NCI-H1048 (cell line): ENCODE results near the gene GRK4.
"Not testable (repeated sequence)": the region's sequence is repeated elsewhere in the genome, so short reads cannot be mapped to it uniquely, and the experiment has no call there.

Experiments used
- DNase-seq: peaks from one replicate; lab custom pipeline; 2025; lab: John Stamatoyannopoulos, UW

The GRK4 gene

DNA sequence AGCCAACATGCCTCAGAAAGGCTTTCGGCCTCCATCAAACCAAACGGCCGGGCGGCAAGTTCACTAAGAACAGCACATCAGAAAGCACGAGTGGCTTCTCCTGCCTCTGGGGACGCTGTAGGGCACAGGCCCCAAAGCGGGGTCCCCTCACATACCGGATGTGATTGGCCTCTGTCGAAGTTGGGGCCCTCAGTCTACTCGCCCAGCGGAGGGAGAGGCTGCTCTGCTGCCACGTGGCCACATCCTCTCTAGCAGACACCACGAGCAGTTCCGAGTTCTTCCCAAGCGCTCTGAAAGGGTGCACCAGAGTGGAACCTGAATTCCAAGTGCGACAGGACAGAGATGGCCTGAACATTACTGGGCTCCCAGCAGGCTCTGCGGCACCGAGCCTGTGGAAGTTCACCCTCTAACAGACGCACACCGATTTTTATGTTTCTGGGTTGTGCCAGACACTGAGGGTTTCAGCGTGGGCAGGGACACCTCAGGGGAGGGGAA, 21.3 kb upstream of the GRK4 start:
- DNase-seq, result no peak

DNA sequence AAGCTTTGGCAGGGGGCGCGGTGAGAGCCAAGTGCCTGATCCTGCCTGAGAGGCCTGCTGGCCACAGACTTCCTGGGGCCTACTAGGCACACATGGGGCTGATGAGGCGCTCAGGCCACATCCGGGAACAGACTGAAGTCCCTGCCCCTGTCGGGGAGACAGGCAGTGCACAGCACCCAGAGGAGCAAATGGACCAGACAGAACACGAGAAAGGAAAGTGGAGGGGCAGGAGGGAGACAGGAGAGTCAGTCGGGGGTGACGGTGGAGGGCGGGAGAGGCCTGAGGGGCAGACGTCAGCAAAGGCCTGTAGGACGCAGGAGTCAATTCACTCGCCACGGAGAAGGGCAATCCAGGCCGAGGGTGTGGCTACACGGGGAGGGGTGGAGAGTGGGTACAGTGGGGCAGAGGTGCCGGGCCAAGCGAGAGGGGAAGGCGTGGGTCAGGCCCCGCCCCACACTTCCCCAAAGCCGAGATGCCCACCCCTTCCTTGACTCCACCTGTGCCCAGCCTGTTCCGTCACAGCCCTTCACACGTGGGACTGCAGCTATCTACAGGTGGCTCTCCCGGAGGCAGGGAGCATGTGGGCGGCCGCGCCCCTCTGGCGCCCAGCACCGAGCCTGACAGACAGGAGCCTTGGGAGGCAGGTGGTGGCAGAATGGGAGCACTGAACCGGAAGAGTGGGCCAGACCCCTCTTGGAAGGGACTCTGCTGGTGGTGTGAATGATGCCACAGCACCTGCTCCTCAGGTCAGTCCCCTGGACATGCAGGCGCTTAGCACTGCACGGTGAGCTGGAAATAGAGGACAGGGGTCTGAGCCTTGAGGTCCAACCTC, 20.6 kb upstream of the GRK4 start:
- DNase-seq, result no peak

DNA sequence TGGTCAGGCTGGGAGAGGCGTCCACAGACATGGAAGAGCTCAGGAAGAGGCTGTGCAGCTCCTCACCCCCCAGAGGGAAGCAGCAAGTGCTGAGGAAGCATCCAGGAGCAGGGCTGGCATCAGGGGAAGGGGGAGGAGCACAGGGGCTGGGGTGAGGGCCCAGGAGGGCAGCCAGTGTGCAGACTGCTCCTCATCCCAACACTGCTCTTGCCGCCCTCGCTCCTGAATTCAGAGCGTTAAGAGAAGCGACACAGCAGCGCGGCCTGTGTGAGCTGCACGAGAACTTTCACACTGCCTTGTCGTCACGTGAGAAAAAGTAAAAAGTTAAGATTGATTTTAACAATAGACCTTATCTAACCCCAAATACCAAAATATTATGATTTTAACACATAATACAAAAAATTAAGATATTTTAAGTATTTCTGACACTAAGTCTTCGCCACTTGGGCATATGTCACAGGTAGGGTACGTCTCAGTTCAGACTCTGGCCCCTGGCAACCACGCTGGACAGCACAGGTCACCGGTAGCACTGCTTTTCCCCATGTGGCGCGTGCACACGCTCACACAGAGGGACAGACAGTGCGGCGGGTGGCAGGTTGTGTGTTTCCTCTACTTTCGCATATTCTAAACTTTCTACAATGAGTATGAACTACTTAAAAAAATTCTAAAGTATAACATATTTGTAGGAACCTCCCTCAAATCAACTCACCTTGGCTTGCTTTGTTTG, 19.8 kb upstream of the GRK4 start:
- DNase-seq, result no peak

DNA sequence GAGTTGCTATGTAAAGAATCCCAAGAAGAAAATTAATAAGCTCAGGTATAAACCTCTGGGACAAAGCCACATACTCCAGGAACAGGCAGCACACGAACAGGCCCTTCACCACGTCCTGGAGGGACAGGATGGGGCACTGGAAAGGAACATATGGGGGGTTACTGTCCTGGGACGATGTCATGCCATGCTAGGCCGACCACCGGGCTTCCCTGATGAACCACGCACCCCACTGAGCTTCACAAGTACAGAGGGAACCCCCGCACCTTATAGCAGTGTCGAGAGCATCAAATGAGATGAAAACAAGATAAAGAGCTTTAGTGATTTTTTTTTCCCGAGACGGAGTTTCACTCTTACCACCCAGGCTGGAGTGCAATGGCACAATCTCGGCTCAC, 19.3 kb upstream of the GRK4 start:
- no peak for DNase-seq

DNA sequence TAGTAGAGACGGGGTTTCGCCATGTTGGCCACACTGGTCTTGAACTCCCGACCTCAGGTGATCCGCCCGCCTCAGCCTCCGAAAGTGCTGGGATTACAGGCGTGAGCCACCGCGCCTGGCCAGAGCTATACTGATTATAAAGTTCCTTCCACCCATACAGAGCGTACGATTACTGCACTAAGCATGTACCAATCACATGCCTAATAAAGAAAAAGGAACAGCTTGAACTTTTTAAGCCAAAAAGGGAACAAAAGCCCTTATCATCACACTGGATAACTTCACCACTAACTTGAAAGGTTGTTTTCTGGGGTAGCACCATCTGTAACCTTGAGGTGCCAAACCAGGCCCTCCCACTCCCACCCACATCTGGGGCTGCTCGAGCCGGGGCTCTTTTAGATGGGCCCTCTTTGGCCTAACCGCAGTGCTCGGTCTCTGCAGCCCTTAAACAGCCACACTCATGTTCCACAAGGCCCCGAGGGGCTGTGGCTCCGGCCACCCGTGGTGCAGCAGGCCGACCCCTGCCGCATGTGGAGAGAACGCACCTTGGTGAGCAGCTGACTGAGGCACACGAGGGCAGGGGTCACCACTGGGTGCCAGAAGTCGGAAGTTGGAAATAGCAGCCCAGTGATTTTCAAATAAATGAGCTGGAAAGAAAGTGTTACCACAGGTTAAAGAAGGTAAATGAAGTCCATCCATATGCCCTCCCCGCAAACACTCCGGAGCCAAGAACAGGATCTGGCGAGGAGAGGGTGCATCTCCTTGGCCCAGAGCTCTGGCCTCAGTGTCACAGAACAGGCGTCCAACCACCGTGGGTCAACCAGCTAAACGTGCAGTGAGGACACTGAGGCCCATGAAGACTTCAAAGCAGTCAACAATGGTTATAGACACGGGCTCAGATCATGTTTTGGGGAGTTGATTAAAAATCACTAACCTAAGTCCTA, 18.5 kb upstream of the GRK4 start:
- no peak for DNase-seq

DNA sequence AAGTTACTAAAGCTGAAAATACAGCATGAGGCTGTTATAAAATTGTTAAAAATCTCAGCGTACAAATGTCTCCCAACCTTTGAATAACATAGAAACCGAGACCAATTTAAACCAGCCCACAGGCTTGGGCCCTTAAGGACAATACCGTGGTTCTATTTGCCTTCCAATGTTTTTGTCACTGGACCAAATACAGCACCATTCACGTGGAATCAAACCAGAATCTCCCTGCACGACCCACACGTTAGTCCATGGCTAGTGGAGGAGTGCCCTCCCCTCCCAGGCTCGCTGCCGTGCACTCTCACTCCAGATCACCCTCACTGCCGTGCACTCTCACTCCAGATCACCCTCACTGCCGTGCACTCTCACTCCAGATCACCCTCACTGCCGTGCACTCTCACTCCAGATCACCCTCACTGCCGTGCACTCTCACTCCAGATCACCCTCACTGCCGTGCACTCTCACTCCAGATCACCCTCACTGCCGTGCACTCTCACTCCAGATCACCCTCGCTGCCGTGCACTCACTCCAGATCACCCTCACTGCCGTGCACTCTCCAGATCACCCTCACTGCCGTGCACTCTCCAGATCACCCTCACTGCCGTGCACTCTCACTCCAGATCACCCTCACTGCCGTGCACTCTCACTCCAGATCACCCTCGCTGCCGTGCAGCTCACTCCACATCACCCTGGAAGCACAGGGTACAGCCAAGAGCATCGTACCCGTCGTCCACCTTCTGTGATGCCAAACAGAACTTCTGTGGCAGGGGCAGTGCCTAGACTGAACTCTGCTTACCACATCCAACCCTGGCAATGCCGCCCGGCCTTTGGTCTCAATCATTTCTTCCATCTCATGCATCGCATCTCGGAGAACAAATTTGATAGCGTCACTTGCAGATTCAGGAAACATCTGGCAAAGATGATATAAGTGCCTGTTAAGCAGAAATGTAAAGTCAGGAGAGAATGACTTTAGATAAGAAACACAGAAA, 17.5 kb upstream of the GRK4 start:
- DNase-seq, result not testable (repeated sequence)

DNA sequence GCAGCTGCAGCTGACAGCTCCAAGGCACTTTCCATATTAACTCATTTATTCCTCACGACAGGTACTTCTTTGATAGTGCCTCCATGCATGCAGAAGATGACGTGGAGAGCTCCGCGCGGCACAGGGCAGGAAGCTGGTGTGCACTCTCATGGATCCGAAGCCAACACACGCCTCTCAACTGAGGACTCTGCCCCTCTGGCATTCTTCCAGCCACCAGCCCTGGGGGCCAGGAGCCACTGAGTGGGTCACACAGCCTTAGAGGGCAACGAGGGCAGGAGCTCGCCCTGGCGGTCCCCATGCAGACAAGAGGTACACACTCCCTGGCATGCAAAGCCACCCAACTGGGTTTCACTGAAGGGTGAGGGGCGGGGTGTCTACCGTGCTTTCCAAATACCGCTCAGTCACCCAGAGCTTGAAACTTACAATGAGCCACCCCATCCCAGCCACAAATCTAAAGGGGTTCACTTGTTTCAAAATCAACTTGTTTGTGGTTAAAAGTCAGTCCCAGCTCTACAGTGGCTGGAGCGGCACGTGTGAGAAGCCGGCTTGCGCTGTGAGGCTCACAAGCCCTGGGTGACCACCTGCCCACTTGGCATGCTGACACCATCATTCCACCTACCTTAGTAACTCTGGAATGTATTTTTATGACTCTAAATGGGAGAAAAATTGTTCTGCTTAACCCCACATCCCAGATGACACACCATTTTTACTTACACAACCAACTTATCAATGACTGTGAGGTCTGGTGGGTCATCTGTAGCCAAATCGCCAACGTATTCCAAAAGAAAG, 16.4 kb upstream of the GRK4 start:
- no peak for DNase-seq

DNA sequence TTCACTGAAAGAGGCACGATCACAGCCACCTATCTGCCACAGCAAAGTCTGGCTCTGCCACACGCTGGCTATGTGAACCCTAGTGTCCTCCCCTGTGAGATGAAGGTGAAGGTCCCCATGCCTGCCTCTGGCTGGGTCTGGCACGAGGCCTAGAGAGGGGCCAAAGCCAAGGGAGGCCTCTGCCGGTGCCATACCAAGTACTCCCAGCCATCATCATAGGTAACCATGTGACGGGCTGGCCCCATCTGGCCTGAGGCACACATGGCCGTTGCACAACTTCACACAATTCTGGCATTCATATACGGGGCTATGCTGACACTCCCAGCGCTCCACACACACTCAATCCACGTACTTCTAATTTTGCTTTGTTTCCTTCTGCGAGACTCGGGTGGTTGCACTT, 15.4 kb upstream of the GRK4 start:
- no peak for DNase-seq

DNA sequence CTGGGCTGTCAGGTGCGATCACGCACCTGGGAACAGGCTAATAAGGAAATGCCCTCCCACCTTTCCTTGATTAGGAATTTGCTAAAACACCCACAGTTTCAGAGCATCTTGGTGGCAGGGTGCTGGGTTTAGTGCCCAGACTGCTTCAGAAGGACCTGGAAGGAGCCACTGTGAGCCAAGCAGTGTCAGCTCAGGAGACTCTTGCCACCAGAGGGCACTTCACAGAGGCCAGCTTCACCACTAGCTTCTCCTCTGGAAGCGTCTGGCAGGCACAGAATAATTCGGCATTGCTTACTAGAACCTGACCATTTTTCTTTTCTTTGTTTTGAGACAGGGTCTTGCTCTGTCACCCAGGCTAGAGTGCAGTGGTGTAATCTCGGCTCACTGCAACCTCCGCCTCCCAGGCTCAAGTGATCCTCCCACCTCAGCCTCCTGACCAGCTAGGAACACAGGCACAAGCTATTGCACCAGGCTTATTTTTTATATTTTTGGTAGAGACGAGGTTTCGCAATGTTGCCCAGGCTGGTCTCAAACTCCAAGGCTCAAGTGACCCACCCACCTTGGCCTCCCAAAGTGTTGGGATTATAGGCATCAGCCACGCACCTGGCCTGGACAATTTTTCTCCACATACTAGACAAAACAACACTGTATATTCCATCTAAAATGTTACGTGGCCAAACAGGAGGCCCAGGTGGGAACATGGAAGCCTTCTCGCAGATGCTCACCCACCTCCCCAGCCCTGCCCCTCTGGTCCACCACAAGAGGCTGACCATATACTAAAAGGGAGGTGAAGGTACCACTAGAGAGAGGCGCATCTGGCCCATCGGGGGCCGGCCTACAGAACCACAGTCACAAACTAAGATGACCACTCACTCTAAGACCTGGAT, 14.2 kb upstream of the GRK4 start:
- DNase-seq, result no peak

DNA sequence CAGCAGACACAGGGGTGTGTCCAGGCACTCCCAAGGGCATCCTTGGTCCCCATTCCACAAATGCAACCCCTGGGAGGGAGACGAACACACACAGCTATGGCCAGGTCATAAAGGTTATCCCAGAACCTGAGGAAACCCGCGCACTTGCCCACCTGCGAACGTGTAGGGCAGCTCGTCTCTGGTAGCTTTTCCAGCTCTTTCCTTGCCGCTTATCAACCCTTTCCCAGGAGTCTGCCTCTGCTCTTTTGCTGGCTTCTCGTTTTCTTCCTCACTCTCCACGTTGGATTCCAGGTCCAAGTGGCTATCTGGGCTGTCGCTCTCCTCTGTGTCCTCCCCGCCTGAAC, 13.6 kb upstream of the GRK4 start:
- DNase-seq, result no peak

DNA sequence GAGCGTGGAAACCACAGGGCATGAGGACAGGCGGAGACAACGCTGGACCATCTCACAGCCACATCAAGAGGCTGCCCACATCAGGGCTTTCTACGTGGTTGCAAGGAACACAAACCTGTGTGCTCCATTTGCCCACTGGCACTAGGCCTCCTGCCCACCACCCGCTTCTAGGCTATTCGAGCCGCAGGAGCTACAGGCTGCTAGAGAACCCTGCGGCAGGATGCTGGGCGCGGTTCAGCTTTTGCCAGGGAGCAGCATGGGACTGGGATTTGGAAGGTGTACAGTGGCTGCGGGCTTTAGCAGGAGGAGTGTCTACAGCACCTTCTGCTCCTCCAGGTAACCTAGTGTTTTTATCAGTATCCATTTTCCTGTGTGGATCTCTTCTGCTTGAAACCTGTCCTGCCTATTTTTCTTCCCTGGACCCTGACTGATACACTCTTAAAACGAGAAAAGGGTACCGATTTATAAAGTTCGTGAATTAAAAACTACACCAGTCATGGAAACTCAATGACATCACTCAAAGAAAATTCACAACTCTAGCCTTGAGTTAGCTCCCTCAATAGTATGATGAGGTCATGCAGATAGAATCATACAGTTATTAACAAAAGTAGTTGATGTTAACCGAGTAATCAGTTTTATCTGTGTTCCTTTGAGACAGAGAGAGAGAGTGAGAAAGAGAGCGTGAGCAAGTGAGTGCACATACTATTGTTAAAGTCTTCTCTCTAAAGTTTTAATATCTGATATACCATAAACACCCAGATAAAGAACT, 13.0 kb upstream of the GRK4 start:
- DNase-seq, result no peak

DNA sequence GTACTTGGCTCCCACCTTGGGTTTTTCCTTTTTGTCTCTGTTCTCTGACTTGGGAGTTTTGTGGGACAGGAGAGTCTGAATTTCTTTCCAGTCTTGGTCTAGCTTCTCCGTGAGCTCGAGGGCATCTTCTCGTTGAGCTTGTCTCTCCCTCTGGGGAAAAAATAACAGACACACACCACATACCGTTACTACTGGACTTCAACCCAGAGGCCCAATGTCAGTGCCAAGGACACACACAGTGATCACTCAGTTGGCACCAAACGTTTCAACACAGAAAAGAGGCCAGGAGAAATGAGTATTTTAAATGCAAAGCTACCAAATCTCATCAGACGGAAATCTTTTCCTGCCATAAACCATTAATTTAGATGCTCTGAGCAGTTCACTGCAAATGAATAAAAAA, 9.9 kb upstream of the GRK4 start:
- DNase-seq, result no peak

DNA sequence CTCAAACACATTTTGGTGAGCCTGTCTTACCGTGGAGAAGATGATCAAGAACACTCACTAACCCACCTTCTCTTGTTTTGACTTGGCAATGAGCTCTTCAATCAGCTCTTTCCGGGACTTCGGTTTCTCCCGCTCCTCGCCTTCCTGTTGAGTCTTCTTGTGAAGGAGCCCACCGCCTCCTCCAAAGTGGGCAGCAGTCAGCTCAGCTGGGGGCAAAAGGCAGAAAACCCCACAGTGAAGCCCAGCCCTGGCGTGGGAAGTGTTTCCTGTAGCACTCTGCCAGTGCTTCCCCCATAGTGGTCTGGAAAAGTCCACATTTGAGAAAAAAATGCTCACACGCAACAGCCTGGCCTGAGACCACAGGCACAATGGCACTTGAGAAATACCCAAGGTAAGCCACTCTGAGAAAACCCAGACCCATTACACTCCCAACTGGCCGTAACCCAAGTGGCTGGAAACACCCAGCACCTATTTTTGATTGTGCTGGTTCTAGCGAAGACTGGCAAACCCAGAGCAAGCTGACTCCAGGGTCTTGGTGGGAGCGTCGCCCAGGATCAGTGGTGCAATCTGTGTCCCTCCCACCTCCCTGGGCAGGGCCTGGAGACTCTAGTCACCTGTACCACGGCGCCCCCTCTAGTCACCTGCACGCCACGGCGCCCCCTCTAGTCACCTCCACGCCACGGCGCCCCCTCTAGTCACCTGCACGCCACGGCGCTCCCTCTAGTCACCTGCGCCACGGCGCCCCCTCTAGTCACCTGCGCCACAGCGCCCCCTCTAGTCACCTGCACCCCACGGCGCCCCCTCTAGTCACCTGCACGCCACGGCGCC, 8.8 kb upstream of the GRK4 start:
- no peak for DNase-seq

DNA sequence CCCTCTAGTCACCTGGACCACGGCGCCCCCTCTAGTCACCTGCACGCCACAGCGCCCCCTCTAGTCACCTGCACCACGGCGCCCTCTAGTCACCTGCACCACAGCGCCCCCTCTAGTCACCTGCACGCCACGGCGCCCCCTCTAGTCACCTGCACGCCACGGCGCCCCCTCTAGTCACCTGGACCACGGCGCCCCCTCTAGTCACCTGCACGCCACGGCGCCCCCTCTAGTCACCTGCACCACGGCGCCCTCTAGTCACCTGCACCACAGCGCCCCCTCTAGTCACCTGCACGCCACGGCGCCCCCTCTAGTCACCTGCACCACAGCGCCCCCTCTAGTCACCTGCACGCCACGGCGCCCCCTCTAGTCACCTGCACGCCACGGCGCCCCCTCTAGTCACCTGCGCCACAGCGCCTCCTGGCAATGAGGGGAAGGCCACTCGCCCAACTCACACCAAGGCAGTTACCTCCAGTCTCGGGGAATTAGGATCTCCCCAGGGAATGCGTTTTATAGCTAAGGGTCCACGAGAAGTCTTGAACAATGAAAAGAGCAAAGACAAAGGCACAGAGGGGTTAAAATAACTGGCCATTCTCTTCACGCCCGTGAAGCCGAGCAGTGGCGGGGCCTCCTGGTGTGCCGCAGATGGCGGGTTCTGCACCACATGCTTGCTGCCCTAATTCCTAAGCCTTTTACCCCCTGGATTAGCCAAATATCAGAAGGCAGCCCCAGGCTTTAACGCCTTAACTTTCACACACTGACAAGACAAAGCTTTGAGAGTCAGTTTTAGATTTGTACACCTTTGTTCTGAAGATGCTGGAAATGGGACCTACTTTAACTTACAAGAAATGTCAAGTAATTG, 8.0 kb upstream of the GRK4 start:
- not testable (repeated sequence) for DNase-seq

DNA sequence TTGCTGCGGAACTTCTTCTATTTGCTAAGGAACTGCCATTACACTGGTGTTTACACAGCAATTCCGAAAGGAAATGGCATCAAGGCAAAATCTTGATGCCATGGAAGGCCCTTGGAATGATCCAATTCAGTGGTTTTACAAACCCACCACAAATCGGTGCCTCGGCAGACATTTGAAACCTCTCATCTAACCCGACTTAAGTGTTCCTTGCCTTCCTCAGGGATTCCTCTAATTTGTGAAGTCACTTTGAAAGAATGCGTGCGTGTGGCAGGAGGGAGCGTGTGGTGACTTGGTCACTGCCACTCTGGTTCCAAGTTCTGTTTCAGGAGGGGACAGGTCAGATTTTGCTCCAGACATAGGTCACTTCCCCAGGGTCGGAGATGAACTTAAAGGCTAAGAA, 4.9 kb upstream of the GRK4 start:
- no peak for DNase-seq

DNA sequence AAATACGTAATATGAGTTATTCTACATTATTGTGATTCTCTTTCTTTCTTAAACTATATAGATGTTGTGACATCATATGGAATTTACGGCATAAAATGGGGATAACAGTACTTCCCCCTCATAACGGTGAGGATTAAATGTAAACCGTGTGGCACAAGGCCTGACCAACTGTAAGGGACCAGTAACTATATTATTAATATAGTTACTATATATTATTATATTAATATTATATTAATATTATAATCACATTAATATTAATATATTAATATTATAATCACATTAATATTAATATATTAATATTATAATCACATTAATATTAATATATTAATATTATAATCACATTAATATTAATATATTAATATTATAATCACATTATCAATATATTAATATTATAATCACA, 2.9 kb upstream of the GRK4 start:
- not testable (repeated sequence) for DNase-seq

DNA sequence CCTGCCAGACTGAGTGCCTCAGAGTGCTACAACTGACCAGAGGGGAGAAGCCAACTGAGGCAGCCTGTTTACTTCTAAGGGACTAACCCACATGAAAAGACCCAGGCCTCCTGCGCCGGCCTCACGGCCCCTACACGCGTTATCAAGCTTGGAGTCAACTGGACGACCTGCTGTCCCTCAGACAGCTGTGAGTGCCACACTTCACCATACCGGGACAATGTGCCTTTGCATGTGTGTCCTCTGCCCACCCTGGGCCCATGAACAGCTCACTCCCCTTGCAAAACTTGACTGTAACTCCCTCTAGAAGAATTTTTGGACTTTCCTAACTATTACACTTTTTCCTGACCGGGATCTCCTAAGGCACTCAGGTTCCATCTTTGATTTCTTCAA, 2.0 kb upstream of the GRK4 start:
- DNase-seq, result no peak
